ENCODE data around the gene KLRF2.
"Not testable (repeated sequence)": the region's sequence is repeated elsewhere in the genome, so short reads cannot be mapped to it uniquely, and the experiment has no call there.

KLRF2 gene, protein sequence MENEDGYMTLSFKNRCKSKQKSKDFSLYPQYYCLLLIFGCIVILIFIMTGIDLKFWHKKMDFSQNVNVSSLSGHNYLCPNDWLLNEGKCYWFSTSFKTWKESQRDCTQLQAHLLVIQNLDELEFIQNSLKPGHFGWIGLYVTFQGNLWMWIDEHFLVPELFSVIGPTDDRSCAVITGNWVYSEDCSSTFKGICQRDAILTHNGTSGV

DNA sequence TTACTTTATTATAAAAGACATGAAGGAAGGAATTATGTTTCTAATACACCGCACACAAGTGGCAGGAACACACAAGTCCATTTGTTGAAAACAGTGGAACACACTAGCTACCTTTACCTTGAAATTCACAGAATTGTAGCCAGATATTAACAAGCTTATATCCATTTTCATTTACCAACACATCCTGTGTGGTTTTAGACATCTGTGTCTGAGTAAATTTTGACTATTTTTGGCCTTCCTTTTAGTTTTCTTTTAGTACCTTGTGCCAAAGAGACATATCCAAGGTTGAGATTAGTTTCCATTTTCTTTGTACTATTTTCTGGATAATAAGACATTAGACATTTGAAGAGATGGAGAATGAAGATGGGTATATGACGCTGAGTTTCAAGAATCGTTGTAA, at the start of gene KLRF2:
TSS of gene KLRF2 (plus strand) at position 244 of the 400 bp plus-strand sequence. CDS start at position 351, 107 bp downstream.
- DNase-seq: no peak

DNA sequence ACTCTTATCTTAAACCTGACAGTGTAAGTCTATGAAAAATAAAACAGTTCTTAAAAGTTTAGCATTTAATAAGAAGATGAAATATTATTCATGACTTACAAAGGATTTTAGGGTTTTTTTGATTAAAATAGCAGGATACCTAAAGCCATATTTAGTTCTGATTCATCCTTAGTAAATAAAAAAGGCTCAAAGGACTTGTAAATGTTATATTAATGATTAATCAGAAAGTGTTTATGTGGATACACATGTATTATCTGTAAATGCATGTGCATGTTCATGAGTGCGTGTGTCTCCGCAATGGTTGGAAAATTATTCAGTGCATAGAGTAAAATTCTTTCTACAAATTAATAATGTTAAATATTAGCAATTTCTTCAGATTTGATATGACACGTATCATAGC, 49.6 kb upstream of the KLRF2 start:
- no peak for DNase-seq

DNA sequence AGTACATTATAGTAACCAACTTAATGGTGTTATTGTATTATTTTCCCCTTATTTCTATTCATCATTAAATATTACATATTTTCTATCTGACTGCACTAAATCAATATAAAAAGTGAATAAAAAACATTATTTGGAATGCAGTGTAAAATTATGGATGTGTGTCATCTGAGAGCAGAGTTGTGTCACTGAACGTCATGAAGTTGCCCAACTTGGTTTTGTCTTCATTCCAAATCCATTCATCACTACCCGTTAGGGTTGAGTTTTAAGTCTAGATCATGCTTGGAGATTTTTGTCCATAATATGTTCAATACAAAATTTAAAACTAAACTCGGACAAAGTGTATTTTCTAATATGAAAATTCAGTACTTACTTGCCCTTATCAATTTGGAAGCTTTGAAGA, 37.9 kb upstream of the KLRF2 start:
- DNase-seq: no peak

DNA sequence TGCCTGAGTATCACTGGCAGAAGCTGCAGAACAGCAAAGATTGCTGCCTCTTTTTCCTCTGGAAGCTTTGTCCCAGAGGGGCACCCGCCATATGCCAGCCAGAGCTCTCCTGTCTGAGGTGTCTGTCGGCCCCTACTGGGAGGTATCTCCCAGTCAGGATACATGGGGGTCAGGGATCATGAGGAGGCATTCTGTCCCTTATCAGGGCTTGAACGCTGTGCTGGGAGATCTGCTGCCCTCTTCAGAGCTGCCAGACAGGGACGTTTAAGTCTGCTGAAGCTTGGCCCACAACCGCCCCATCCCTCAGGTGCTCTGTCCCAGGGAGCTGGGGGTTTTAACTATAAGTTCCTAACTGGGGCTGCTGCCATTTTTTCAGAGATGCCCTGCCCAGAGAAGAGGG, 32.4 kb upstream of the KLRF2 start:
- no peak for DNase-seq

DNA sequence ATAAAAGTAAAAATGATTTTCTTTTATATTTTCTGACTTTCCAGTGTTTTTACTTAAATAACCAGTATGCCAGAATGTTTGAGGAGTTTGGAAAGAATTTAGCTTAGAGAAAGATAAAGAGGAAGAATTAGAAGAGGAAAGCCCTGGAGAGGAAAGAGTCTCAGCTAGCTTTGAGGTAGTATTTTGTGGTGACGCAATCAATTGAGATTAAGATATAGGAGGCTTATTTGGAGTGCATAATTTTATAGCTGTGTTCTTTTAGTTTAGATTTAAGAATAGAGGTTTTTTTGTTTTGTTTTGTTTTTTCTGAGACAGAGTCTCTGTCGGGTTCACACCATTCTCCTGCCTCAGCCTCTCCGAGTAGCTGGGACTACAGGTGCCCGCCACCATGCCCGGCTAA, 30.2 kb upstream of the KLRF2 start:
- no peak for DNase-seq

DNA sequence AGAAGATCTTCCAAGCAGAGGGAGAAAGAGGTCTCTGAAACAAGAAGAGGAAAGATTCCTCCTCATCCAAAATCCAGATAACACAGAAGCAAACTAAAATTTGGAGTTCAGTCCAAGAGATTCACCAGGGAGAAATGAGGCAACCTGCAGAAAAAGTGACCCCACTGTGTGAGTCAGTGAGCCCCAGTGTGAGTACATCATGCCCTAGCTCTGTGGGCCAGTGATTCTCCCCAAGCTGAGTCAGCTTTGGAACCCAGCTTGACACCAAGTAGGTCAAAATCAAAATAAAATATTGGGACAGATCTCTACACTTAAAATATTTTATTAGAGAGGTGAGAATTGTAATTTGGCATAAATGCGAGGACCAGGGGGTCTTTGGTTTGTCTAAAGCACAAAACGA, 29.4 kb upstream of the KLRF2 start:
- no peak for DNase-seq

DNA sequence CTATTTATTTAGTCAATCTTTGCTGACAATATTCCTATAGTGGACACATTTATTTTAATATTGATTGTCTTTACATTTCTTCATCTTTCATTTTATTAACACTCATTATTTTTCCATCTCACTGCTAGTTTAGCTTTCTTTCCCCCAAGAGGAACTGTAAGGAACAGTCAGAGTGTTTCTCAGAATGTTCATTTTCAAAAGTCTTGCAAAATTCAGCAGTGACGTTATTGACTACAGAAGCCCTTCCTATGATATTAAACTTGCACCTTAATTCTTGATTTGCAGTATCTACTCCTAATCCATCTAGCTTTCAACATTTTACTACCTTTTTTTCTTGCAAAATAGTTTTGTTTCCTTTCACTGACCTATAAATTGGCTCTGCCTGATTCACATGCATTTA, 25.1 kb upstream of the KLRF2 start:
- no peak for DNase-seq

DNA sequence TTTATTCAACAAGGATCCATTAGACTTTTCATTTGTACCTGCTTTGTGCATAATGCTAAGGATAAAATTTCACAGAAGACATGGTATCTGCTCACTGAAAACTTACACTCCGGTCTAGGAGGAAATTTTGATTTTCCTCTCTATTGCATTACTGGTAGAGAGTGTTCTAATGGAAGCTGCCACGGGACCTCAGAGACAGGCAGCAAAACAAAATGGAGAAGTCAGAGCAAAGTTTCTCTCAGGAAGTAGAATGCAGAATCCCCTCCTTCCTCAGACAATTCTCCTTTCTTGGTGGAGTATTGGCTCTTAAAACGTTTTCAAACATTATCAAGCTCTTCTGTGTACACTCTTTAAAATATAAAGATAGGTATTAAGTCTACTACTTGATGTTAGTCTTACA, 24.4 kb upstream of the KLRF2 start:
- no peak for DNase-seq

DNA sequence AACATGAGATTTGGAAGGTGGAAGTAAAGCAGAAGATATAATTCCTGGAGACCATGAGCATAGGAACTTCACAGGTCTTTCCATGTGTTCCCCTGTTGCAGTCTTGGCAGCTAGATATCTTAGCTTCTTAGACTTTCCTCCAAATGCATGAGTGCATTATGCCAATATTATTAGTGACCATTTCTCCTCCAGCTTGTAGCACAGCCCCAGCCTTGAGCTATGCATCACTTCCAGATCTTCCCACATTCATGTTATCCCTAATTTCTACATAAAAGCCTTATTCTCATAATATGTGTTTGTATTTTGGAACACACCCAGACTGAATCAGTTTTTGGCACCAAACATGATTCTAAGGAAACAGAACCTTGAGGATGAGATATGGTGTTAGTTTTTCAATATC, 23.2 kb upstream of the KLRF2 start:
- DNase-seq: no peak

DNA sequence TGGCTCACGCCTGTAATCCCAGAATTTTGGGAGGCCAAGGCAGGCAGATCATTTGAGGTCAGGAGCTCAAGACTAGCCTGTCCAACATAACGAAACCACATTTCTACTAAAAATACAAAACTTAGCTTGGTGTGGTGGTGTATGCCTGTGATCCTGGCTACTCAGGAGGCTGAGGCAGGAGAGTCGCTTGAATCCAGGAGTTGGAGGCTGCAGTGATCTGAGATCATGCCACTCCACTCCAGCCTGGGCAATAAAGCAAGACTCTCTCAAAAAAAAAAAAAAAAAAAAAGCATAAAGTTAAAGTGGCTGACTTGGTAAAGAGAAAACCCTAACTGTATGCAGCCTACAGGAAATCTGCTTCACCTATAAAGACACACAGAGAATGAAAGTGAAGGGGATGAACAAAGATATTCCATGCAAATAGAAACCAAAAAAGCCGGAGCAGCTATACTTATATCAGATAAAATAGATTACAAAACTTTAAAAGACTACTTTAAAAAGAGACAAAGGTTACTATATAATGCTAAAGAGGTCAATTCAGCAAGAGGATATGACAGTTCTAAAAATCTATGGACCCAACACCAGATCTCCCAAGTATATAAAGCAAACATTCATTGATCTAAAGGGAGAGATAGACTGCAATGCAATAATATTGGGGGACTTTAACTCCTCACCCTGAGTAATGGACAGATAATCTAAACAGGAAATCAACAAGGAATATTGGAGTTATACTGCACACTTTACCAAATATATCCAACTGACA, 16.2 kb upstream of the KLRF2 start:
- no peak for DNase-seq

DNA sequence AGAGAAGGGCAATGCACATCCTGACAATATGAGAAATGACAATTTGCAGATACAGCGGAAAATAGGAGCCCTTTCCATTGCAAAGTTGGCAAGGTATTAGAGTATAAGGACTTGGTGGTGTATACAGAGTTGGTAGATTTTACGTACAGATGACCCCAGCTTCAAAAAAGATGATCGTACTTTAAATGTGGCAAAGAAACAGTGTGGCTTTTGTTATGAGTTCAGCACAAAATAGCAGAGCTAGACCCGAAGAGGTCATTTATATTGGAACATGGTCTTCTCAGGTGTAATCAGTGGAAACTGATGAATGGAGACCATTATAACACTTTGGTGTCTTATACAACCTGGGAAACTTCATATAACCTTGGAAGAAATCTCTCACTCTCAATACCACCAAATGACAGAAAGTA, 14.4 kb upstream of the KLRF2 start:
- no peak for DNase-seq

DNA sequence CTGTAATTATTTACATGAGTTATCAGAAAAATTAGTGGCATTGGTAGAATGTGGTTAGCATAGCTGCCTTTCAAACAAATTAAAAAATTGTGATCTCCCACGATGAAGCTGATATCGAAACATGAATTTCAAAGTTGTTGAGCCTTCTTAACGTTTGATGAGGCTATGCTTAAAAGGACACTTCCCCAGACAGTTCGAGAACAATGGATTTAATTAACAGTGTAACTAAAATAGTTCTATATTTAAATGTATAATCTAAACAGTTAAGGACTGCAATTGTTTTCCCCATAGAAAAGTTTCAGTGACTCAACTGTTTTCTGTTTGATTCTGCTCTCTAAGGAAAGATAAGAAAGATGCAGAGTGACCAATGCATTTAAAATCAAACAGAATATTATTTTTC, 13.8 kb upstream of the KLRF2 start:
- no peak for DNase-seq

DNA sequence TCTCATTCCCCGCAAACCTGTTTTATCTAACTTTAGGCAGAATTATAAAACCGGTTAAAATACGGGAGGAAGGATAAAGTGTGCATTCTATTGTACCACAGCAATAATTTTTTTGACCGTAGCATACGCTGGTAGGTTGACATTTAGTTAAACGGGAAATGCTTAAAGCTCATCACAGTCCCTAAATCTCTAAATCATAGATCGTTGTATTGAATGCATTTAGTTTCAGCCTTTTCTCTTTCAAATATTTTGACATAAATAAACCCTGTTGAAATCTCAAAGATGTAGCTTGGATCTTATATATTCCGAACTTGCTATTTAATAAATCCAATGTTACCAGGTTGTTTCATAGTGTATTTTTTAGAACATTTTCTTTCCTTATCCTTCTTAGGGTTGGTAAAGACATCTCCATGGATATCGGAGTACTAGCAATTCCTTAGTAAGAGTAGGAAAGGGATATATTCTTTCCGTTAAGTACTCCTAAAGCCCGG, 12.9 kb upstream of the KLRF2 start:
- DNase-seq: no peak

DNA sequence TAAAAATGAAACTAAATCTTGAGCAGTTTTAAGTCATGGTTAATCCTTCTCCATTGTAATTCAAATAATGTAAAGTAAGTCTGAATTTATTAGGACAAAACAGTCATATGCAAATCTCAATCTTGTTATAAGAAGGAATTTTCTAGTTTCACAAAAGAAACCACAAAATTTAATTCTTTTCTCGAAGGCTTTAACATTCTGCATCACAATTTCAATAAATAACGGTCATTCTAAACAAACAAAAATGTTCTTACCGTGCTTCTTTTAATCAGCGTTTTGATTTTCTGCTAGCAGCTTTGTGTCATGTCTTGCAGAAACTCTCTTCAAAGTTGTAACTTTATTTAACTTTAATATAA, 12.4 kb upstream of the KLRF2 start:
- DNase-seq: no peak

DNA sequence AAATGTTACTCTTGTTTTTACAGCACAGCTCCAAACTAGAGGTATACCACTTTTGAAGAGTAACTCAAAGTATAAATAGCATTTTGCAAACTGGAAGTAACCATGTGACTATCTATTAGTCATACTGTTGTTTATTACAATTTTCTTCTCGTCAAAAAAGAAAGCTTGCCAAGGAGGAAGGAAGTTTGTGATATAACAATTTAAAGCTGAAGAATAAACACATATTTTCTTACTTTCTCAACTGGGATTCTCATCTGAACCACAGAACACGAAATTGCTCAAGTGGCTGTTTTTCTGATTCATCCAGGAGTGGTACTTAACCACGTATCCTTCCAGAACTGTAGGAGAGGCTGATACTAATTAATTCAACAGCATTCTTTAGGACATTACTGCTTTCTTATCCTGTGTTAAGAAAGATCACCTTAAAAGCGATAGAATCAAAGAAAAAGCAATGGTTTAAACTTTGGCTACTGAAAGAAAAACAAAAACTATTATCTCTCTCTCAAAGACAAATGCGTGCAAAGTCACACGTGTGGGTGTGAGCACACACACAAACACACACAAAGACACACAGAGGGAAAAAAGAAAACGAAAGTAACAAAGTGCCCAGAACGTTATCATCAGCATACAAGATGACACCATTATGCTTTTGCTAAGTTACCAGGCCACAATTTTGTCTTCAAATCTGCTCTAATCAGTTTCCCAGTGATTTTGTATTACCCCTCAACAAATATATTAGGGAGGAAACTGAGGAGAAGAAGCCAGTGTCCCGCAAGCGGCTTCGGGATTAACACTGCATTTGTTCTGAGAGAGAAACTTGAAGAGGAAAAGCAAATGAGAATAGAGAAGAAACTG, 11.8 kb upstream of the KLRF2 start, which contains the start of gene CLEC2B:
TSS of gene CLEC2B (minus strand) at position 48 of the 855 bp plus-strand sequence.
- peak; percentile 14 for DNase-seq

DNA sequence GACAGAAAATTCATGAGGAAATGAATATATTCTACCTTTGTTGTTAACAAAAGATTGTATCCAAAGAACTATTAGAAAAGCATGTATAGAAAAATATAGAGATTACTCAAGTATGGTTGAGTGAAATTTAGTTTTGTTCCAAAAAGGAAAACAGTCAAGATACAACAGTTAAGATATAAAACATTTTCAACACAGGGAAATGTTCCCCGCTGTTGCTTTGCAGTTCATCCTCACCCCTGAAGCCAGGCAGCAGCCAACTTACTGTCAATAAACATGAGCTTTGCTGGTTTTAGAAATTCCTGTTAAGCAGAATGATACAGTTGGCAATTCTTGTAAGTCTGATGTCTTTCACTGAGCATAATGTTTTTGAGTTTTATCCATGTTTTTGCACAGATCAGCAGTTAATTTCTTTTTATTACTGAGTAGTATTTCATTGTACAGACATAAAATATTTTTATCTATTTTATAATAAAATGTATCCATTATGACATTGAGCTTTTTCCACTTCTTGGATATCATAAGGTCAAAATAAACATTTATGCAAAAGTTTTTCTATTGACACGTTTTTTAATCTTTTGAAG, 10.9 kb upstream of the KLRF2 start:
- DNase-seq: no peak

DNA sequence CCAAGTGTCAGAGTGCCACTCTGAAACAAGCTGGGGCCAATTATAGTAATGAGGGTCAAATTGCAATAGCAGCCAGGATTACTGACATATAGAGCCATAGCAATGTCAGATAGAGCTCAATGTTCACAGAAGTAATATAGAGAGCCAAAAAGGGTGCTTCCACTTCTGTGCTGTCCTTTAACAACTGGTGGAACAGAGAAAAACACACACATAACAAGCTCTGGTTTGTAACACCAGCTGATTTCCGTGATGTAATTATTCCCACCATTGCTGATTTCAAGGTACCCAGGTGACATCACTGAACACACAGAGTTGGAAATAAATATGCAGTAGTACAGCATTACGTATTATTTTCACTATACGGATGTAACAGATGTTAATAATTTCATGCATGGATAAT, 9.1 kb upstream of the KLRF2 start:
- DNase-seq: no peak

DNA sequence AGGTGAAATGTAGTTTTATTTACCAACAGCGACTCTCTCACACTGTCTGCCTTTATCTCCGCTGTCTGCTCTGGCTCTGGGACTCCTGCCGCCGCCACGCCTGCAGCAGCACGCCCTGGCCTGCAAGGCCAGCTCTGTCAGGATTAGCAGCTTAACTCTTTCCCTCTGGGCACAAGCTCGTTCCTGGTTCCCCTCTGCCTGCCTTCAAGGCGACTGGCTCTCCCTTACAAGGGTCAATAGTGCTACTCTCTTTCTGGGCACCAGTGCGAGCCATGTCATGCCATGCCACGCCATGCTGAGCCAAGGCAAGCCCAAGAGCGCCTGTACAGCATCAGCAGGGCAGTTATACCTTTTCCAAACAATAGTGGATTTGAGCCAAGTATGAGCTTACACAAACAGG, 8.5 kb upstream of the KLRF2 start:
- DNase-seq: no peak

DNA sequence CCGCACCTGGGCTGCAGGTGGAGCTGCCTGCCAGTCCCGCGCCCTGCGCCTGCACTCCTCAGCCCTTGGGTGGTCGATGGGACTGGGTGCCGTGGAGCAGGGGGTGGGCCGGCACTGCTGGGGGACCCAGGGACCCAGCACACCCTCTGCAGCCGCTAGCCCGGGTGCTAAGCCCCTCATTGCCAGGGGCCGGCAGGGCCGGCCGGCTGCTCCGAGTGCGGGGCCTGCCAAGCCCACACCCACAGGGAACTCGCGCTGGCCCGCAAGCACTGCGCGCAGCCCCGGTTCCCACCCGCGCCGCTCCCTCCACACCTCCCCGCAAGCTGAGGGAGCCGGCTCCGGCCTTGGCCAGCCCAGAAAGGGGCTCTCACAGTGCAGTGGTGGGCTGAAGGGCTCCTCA, 5.2 kb upstream of the KLRF2 start:
- not testable (repeated sequence) for DNase-seq

DNA sequence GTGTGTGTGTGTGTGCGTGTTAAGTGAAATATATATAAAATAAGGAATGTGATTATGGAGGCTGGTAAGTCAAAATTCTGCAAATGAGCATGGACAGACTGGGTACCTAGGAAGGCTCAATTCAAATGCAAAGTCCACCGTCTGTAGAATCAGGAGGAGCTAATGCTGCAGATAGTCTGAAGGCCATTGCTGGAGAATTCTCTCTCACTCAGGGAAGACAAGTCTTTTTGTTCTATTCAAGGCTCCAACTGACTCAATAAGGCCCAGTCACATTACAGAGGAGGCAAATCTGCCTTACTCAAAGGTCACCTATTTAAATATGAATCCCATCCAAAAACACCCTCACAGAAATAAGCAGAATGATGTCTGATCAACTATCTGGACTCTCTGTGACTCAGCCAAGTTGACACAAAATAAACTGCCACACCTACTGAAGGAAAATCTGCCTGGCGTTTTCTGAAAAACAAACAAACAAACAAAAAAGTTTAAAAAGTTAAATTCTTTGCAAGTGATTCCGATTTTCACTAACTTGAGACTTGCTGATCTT, 684 bp upstream of the KLRF2 start:
- DNase-seq: no peak

DNA sequence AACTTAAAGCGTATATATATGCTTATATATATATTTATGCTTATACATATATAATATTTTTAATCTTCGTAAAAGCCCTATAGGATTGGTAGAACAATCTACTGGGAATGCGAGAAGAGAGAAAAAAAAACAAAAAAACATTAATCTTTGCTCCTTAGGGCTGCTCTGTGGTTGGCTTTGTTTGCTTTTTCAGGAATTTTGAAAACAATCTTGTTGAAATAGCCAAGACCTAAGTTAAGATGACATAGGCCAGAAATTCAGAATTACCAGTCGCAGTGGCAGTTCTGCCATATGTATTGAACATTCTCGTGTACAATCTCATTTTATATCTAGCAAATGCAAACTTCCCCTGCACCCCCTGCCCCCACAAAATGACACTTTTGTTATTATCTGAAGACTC, 699 bp downstream of the KLRF2 start:
- no peak for DNase-seq

DNA sequence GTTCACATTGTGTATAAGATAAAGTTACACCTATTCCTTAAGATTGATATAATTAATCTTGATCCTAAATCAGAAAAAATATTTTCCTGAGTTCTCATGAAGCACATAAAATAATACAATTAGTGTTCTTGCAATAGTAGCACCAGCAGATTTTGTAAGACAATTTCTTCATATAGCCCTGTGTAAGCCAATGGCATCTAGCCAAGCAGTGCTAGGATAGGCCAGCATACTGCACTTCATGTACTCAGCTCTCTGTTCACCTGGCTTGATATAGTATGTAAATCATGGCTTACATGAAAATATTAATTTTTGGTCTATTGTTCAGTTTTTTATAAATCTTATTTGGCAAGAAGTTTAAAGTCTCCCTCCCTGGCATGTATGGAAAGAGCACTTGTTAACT, 1.9 kb downstream of the KLRF2 start:
- no peak for DNase-seq

DNA sequence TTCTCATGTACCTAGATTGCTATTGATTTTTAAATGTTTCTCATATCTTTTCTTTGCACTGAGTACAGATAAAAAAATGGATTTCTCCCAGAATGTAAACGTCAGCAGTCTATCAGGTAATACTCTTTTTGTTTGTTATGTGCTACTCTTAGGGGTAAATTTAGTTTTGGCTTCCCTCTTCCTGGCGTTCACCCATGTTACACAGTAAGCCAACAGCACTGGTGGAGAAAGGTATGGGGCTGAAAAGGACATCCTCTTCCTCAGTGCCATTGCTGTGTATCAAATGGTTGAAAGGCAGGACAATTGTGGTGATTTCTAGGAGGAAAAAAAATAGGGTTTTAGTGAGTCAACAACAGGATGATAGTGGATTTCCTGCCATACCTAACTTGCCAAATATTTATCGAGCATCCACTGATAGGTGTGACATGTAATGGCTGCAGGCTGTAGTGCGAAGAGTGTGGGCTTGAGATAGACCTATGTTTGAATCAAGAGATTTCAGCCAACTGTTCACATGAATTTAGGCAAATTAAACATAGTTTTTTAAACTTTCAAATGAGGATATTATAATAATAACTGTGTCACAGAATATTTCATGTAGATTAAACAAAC, 7.5 kb downstream of the KLRF2 start:
- DNase-seq: no peak

All from activated naive CD4-positive, alpha-beta T cell treated with Interleukin-2 at 50 U/mL for 16 hours (primary cell).